Bone marrow (tissue), 2 donors: ENCODE results near the gene RNF212.
A peak's percentile ranks its signal among the peaks of the same experiment; 100 is the strongest.
"Not testable (repeated sequence)": the region's sequence is repeated elsewhere in the genome, so short reads cannot be mapped to it uniquely, and the experiment has no call there.

Experiments
- DNase-seq, 2 donors: peaks; one replicate each; lab custom pipeline; 2025; lab: John Stamatoyannopoulos, UW

RNF212 gene

DNA sequence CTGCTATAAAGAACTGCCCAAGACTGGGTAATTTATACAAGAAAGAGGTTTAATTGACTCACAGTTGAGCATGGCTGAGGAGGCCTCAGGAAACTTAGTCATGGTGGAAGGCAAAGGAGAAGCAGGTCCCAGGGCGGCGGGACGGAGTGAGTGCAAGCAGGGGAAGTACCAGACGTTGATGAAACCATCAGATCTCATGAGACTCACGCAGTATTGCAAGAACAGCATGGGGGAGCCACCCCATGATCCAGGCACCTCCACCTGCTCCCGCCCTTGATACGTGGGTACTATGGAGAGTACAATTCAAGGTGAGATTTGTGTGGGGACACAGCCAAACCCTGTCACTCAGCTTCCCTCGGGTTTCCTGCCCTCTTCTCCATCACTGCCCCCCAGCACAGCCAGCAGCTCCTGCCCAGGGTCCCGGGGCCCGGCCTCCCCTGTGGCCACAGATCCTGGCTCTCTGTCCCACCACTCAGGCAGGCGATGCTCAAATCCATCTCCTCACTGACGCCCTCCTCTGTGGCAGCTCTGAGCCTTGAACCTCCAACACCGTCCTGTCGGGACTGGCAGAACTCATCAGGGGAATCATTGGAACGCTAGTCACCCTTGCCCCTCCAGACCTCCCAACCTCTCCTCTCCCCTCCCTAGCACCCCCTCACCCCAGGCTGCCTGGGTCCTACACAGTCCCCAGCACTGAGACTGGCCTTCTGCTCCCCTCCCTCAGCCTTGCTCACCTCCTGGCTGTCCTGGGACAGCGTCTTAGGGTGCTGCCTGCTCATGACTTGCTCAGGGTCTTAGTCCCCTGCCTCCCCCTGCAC is 64.4 kb downstream of the RNF212 start:
- peak in 1 of 2 donors; percentile 34 for DNase-seq

DNA sequence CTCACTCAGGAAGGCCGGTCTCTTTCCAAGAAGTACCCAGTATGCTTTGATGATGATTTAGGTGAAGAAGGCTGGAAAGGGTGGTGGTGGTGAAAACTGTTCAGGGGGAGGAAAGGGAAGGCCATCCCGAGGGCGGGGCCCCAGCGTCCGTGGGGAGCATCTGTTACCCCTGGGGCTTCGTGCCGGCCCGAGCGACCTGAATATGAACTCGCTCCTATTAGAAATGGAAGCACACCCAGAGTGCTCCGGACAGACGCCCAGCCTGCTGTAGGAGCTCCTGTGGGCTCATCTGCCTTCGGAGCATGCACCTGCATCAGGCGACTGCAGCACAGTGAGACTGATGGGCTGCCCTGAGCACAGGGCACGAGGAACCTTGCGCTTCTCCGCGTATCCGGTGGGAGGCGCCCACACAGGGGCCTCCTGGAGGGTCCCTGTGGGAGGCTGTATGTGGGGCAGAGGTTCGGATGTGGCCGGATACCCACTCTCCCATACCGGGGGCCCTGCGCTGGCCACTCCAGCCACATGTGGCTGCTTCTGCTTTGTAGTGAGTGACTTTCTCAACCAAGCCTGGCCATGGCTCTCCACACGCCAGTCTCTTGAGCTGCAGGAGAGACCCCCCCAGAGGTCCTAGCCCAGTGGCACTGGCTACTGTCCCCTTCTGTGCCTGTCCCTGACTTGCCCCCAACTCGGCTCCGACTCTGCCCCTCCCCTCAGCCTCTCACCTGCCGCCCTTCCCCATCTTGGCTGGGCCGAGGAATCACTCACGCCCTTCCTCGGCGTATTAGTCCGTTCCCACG is 65.2 kb downstream of the RNF212 start:
- DNase-seq: no peak

DNA sequence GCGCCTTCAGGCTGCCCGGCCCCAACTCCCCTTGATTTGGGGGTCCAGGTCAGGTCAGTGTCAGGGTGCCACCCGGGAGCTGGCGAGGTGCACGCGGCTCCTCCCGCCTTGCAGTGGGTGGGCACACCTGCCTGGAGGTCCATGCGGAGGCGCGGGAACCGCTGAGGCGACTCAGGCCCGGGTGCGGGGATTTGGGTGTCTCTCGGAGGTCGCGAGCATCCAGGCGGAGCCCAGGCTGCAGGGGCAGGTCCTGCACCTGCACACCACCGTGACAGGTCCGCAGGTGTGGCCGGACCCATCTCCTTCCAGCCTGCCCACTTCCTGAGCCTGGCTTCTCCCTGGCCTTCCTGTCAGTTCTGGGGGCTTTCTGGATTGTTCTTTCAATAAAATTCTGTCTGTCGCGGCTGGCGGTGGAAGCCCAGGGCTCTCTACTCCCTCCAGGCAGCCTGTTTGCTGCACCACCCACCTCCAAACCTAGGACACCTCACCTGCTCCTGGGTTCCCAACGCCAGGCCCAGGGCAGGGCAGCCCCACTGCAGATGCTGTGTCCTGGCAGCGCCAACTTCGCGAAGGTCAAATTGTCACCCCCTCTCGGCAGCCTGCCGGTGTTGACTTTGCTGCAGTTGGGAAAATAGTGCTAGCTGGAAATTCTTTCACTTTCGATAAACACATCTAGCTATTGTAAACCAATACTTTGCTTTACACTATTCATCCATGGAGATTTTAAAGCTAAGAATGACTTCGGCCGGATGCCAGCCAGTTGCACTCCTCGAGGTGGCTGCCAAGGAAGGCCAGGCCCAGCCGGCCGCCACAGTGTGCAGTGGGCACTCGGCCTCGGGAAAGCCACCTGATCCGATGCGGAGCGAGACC is 66.0 kb downstream of the RNF212 start:
- DNase-seq: no peak

DNA sequence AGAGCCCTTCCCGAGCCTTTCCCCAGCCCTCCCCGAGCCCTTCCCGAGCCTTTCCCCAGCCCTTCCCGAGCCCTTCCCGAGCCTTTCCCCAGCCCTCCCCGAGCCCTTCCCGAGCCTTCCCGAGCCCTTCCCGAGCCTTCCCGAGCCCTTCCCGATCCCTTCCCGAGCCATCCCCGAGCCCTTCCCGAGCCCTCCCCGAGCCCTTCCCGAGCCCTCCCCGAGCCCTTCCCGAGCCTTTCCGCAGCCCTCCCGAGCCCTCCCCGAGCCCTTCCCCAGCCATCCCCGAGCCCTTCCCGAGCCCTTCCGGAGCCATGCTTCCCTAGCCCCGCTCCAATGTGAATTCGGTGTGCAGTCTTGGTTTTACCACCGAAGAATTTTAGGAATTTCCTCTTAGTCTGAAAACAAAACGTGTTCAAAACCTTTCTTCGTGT is 66.8 kb downstream of the RNF212 start:
- DNase-seq: not testable (repeated sequence)

DNA sequence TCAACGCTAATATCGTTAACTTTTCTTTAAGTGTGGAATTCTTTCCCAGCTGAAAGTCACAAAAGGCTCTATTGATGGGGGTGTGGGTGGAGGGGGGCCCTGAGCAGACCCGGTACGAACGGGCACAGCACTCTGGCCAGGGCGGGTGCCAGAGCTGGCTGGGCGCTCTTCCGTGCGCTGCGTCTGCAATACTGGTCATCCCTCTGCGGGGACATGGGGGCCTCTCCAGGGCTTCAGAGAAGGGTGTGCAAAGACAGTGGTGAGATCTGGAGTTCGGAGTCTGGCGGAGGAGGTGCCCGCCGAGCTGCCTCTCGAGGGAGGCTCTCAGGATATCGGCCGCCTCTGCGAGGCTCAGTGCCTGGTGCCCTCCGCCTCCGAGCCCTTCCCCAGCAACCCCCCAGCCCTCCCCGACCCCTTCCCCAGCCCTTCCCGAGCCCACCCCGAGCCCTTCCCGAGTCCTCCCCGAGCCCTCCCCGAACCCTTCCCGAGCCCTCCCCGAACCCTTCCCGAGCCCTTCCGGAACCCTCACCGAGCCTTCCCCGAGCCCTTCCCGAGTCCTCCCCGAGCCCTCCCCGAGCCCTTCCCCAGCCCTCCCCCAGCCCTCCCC is 67.7 kb downstream of the RNF212 start:
- DNase-seq: no peak

DNA sequence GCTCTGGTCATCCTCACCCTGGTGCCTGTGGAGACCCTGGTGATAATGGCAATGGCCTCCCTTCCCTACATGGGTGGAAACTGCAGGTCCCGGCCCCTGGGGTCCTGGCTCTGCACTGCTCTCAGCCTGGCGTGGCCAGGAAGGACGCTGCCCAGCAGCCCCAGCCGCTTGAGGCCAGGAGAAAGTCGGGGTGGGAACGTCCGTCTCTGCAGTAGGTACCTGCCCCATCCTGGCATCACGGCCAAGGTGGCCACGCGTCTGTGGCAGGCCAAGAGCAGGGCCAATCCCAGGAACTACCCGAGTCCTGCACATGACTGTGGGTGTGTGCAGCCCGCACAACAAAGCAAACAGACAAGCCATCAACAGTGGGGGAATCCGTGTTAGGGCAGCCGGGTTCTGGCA is 68.2 kb downstream of the RNF212 start:
- DNase-seq: no peak

DNA sequence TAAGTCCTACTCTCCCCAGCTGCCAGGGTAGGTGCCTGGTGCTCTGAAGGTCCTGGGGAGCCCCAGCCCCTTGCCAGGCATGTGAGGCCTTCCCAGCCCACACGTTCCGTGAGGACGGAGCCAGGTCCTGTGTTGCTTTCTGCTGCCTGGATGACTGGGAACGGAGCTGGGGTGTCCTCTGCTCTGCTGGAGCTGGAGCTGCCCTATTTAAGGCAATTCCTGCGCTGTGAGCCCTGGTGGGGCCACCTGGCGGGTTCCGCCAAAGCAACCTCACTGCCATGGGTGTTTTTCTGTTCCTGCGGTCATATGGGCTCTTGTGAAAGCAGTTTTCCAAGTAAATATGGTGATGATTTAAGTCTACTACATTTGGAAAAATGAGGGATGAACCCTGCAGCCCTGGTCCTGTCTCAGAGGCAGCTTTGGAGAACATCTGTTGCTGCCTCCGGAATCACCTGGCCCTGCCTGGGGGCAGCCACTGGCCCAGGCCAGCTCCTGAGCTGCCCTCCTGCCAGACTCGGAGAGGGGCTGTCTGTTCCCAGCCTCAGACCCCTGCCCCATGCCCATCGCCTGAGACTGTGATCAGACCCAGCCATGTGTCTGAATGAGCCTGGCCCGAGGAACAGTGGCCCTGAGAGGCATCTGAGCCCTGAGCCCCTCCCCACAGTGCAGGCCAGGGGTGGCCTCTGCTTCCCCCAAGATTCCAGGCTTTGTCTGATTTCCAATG is 68.7 kb downstream of the RNF212 start:
- no peak for DNase-seq

DNA sequence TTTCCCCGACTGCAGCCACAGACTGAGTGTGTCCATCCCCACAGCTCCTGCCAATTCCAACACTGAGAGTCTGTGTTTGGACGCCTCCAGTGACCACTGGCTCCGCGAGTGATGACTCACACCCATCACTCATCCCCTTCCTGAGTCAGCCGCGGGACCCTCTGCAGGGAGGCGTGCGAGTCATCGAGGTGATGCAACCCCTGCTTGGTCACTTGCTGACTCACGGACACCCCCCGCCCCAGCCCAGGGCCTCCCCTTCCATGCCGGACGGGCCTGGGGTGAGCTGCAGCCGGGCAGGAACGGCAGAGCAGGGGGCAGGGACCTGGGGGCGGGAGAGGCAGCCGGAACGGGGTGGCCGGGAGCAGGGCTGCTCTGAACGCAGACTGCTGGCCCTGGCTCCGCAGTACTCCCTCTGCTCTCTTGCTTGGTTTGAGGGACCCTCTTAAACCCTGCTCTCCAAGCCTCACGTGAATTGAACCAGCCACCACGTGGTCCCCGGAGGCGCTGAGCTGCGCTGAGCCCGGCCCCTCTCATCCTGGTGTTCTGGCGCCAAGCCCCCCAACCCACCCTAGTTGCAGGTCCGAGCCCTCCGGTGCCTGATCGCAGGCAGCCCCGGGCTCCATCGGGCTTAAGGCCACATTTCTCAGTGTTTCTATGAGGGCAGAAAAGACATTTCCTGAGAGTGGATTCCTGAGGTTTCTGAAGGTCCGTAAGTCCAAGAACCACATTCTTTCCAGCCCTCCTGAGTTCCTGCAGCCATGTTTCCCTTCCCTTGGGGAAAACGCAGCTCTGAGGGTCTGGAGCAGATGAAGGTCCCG is 69.5 kb downstream of the RNF212 start:
- DNase-seq: peak; percentile 5 to 79

DNA sequence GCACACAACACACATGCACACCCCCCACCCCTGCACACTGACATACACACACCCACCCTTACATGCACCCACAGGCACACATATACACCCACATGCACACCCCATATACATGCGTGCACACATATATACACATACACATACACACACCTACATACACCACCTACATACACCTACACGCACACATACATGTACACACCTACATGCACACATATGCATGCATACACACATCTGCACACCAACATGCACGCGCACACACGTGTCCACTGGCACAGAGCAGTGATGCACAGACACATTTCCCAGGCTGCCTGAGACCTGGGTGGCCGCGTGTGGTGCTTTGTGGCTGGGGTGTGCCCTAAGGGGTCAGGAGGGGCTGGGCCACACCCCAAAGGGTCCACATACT is 70.2 kb downstream of the RNF212 start:
- no peak for DNase-seq

DNA sequence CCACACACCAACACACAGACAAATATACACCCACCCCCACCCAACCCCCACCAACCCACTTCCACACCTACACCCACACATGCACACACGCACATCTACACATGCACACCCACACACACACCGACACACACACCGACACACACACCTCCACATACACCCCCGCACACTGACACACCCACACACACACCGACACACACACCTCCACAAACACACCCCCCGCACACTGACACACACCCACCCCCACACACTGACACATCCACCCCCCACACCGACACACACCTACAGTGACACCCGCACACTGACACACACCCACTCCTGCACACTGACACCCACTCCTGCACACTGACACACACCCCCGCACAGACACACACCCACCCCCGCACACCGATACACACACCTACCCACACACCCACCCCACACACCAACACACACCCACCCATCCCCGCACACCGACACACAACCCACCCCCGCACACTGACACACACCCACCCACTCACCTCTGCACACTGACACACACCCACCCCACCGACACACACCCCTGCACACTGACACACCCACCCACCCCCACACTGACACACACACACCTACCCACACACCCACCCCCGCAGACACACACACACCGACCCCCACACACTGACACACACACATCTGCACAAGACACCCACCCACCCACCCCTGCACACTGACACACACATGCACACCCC is 70.9 kb downstream of the RNF212 start:
- DNase-seq: no peak

DNA sequence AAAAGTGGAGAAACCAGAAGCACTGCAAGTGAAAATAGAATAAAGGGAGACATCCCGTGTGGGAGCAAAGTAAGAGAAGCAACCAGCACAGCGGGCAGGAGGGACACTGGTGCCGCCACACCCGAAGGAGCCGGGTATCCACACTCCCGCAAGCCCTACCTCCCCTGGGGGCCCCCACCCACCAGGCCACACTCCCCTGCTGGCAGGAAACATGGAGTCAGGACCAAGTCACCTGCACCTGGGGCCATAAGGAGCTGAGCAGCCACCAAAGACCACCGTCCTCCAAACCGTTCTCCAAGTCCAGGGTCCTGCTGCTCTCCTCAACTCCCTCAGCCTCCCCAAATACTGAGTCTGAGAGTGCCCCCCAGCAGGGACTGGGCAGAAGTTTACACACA is 71.4 kb downstream of the RNF212 start:
- DNase-seq: no peak

DNA sequence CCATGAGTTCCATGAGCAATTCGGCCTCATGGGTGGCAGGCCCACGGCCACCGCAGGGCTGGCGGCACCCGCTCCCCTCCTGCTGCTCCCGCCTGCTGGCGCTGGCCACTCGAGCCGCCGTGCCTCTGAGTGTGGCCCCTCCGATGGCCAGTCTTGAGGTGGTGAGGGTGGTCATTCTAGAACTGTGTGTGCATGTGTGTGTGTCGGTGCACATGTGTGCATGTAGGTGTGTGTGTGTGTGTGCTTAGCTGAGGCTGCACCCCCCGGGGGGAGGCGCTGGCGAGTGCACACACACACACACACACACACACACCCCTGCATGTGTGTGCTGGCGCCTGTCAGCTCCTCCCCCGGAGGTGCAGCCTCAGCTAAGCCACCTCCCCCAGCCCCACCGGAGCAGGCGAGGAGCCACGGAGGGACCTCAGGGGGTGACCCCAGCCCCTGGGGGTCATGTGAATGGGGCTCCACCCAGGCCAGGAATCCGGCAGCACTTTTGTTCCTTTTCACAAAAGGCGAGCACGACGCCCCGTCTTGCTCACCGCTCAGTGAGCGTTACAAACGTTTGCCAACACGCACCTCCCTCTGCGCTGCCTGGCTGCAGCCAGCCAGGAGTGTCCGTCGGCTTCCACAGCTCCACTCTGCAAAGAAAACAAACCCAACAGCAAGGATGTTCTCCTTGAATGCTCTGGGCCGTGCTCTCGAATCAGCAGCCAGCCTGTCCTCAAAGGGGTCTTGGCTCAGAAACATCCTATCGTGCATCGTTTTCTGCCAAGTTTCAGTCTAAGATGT is 72.0 kb downstream of the RNF212 start:
- no peak for DNase-seq

DNA sequence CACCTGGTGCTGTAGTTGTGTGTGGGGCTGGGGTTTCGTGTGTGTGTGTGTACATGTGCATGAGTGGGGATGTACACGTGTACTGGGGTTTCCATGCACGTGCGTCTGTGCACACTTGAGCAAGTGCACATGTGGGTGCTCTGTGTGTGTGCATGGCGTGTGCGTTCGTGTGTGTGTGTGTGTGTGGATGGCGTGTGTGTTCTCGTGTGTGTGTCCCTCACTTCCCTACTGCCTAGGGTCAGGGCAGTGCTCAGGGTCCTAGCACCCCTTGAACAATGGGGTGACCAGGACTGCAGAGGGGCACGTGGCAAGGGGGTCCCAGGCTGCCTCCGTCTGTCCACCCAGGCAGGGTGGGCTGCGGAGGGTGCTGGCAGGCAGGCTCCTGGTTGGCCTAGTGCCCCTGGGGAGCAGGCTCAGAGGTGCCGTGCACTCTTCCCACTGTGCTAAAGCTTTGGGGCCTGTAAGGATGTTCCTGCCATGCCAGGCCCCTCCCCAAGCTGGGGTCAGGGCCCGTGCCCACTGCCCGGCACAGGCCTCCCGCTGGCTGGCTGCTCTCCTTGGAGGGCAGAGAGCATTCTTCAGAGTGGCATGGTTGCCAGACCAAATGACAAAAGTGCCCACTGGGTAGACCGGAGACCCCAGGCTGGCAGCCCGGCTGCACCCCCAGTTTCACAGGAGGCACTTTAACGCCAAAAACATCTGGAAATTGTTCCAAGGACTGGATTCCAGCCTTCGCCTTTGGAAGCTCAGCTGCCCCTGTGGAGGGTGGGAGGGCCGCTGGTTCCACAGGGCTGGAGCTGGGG is 72.8 kb downstream of the RNF212 start:
- DNase-seq: no peak

DNA sequence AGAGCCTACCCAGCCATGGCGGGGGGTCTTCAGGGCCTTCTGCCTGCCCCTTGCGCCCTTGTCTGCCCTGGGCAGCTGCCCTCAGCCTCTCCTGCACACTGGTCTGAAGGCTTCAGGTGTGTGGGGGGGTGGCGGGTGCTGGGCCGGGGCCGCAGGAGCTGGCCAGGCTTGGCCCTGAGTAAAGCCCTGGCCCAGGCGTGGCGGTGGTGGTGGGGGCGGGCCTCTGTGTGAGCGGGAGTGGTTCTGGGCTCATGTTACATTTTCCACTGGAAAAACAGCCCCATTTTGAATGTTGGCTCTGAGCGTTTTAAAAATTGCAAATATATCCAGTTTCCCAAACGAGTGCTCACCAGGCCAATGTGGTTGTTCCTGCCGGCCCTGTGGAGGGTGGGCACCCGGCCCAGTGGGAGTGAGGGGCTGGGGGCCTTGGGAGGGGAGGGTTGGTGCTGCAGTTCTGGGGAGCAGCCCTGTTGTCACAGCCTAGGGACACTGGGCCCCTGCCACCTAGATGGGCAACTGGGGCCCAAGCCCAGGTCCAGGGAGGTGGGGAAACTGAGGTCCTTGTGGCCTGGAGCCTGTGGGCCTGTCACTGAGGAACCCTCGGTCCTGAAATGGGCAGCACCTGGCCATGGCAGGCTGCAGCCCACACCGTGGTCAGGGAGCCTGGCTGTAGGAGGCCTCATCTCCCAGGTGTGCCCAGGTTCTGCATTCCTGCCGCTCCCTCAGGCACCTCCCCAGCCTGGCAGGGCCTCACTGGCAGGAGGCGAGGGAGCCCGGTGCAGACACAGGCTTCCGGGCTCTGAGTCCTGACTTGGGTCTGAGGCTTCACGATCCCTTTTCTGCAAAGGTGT is 73.6 kb downstream of the RNF212 start:
- no peak for DNase-seq

DNA sequence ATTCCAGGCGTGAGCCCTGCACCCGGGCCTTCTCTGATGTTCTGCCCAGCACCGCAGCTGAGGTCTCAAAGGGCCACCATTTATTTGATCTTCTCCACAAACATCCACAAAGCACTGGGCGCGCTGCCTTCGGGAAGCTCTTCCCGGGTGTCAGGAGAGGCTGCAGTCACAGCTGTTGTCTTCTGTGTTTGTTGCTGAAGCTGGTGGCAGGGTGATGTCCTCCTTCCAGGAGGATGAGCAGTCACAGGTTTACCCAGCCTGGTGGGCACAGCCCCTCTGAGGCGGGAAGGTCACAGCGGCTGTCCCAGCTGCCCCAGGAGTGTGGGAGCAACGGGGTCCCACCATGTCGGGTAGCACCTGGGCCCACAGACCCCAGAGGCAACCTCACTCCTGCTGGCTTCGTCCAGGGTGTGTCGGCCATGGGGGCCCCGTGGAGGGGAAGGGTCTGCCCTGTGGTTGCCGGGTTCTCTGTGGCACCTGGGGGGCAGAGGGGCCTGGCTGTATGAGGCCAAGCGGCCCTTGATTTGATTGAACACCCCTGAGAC is 74.3 kb downstream of the RNF212 start:
- DNase-seq: no peak

DNA sequence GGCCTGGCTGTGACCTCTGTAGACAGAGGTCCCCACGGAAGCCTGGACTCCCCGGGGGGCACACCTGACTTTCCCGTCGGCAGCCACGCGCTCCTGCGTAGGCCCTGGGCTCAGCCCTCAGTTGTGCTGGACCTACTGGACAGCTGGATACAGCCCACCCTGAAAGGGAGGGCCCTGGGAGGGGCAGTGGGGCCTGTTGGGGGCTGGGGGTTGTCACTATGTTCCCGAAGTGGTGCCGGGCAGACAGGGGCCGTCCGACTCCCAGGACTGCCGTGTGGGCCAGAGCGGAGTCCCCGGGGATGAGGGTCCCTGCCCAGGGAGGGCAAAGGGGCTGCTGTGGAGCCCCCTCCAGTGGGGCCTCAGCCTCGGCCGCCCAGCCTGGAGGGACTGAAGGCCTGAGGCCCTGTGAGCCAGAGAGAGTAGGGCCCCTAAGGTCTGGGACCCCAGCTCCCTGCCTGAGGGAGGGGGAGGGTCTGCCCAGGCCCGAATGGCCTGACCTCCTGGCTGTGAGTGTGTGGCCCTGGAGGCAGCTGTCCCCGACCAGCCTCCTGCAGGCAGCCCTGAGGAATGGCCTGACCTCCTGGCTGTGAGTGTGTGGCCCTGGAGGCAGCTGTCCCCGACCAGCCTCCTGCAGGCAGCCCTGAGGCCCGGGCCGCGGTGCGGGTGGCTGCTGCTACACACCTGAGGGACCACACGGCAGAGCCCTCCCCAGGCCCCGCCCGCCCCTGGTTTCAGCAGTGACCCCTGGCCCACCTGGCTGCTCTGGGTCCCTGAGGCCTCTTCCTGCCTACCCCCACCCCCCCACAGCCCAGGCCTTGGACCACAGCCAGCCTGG is 76.2 kb downstream of the RNF212 start:
- no peak for DNase-seq
